ENCODE data around the gene FAM174B. TPM values are rescaled to one million over a fixed set of nuclear protein-coding genes. Genes with fewer than 3 reads are reported as not detected.

The FAM174B gene
- total RNA-seq, 1 donor from 2014 or later, result 18.9 TPM

GRCh38 chr15:92668620-92669019 lies 13.0 kb upstream of the FAM174B start:
- no peaks in the 10 kb centered on the region for H3K27me3 ChIP-seq (ENCODE audit: control insufficient read depth, insufficient read depth, low read length)
- no peak for DNase-seq (ENCODE audit: low read depth)
- no peak overlapping the region for H3K4me3 ChIP-seq (ENCODE audit: low read depth, low read length)
- no peaks in the 10 kb centered on the region for H3K36me3 ChIP-seq (ENCODE audit: control insufficient read depth, insufficient read depth, low read length)
- TF ChIP-seq CTCF (IDR thresholded peaks at IDR 0.05; ENCODE audit: insufficient read depth, low read length, poor library complexity, severe bottlenecking), result no peak

DNA sequence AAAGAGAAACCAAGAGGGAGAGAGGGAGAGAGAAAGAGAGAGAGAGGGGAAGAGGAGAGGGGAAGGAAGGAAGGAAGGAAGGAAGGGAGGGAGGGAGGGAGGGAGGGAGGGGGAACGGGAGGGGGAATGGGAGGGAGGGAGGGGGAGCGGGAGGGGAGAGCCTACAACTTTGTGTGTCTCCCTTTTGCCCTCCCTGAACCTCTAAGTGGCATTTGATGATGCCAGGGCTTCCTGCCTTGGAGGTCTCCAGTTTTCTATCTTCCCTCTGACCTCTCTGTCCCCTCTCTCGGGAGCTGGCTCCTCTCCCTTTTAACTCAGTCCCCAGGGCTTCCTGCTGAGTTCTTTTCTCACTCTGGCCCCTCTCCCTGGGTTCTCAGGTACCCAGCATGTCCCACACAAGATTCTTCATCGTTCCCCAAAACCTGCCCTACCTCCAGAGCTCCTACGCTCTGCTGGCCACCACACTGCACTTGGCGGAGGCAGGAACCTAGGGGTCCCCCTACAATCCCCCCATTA lies 12.5 kb upstream of the FAM174B start:
- no peak for TF ChIP-seq CTCF (IDR thresholded peaks at IDR 0.05; ENCODE audit: insufficient read depth, low read length, poor library complexity, severe bottlenecking)
- Histone ChIP-seq H3K36me3 (ENCODE audit: control insufficient read depth, insufficient read depth, low read length) (no peaks in the 10 kb centered on the region), H3K4me3 (ENCODE audit: low read depth, low read length) (no peak overlapping the region), H3K27me3 (ENCODE audit: control insufficient read depth, insufficient read depth, low read length) (no peaks in the 10 kb centered on the region)
- DNase-seq (ENCODE audit: low read depth), result no peak

GRCh38 chr15:92667287-92667904 lies 11.8 kb upstream of the FAM174B start:
- TF ChIP-seq CTCF (IDR thresholded peaks at IDR 0.05; ENCODE audit: insufficient read depth, low read length, poor library complexity, severe bottlenecking), result no peak
- no peaks in the 10 kb centered on the region for H3K27me3 ChIP-seq (ENCODE audit: control insufficient read depth, insufficient read depth, low read length)
- DNase-seq (ENCODE audit: low read depth), result no peak
- no peak overlapping the region for H3K4me3 ChIP-seq (ENCODE audit: low read depth, low read length)
- no peaks in the 10 kb centered on the region for H3K36me3 ChIP-seq (ENCODE audit: control insufficient read depth, insufficient read depth, low read length)

DNA sequence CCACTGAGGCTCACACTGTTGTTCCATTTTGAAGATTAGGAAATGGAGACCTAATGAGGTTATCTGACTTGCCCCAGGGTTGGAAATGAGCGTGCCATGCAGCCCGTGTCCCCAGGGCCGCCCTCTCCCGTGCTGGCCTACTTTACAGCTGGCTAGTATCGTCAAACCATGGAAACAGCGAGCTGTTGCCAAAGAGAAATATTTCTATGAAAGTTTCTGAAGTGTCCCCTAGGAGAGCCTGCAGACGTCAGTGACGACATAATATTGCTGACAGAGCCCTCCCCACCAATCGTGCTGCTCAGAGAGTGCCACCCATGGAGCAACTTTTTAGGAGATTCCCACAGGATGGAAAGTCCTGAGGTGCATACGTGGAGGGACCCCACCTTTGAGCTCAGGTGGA lies 11.2 kb upstream of the FAM174B start:
- TF ChIP-seq CTCF (IDR thresholded peaks at IDR 0.05; ENCODE audit: insufficient read depth, low read length, poor library complexity, severe bottlenecking), result no peak
- Histone ChIP-seq H3K4me3 (ENCODE audit: low read depth, low read length) (no peak overlapping the region), H3K27me3 (ENCODE audit: control insufficient read depth, insufficient read depth, low read length) (no peaks in the 10 kb centered on the region), H3K36me3 (ENCODE audit: control insufficient read depth, insufficient read depth, low read length) (no peaks in the 10 kb centered on the region)
- DNase-seq (ENCODE audit: low read depth), result no peak

- no peak for TF ChIP-seq CTCF (IDR thresholded peaks at IDR 0.05; ENCODE audit: insufficient read depth, low read length, poor library complexity, severe bottlenecking)
- Histone ChIP-seq H3K4me3 (ENCODE audit: low read depth, low read length) (no peak overlapping the region), H3K36me3 (ENCODE audit: control insufficient read depth, insufficient read depth, low read length) (no peaks in the 10 kb centered on the region), H3K27me3 (ENCODE audit: control insufficient read depth, insufficient read depth, low read length) (no peaks in the 10 kb centered on the region)
- no peak for DNase-seq (ENCODE audit: low read depth)
Observed at GRCh38 chr15:92665100-92665555, 9.6 kb upstream of the FAM174B start.
